Muscle layer of colon (tissue), 2 donors: ENCODE measurements around the gene SLC38A10.
A peak's percentile ranks its signal among the peaks of the same experiment; 100 is the strongest.
"Not testable (repeated sequence)": the region's sequence is repeated elsewhere in the genome, so short reads cannot be mapped to it uniquely, and the experiment has no call there.

ENCODE experiments used
- H3K27ac ChIP-seq: one replicate; pipeline ENCODE4 v1.7.0; 2013; ENCODE audit warnings: low read depth, mild to moderate bottlenecking, low read length, moderate library complexity
- H3K27me3 ChIP-seq, 2 donors: one replicate each; pipeline ENCODE4 v1.7.0; 2013; ENCODE audit warnings: low read length in 2 of 2, mild to moderate bottlenecking in 2 of 2; ENCODE audit not compliant: insufficient read depth in 2 of 2, control insufficient read depth in 1 of 2
- H3K36me3 ChIP-seq: one replicate; pipeline ENCODE4 v1.7.0; 2013; ENCODE audit warnings: mild to moderate bottlenecking, low read length; ENCODE audit not compliant: insufficient read depth
- H3K4me1 ChIP-seq: one replicate; pipeline ENCODE4 v1.7.0; 2013; ENCODE audit warnings: mild to moderate bottlenecking, low read length; ENCODE audit not compliant: insufficient read depth
- H3K4me3 ChIP-seq, 2 donors: one replicate each; pipeline ENCODE4 v1.7.0; 2013; ENCODE audit warnings: low read length in 2 of 2, low read depth in 1 of 2, mild to moderate bottlenecking in 1 of 2, moderate library complexity in 1 of 2
- H3K9ac ChIP-seq: one replicate; pipeline ENCODE4 v1.7.0; 2013; ENCODE audit warnings: low read length
- H3K9me3 ChIP-seq: one replicate; pipeline ENCODE4 v1.7.0; 2013; ENCODE audit warnings: mild to moderate bottlenecking, low read length
- donor health status: abdominal sarcoma.
- donor health status: Adenocarcinoma of cecum.

Gene SLC38A10

GRCh38 chr17:81232616-81233241 is 62.4 kb downstream of the SLC38A10 start:
- no peaks in the 10 kb centered on the region for H3K9me3 ChIP-seq
- H3K9ac ChIP-seq: no peak overlapping the region
- no peak overlapping the region for H3K4me3 ChIP-seq
- no peaks in the 10 kb centered on the region for H3K27me3 ChIP-seq
- H3K27ac ChIP-seq: no peak overlapping the region
- H3K36me3 ChIP-seq: peaks cover 13% of the 10 kb centered on the region
- peaks cover 10% of the 10 kb centered on the region for H3K4me1 ChIP-seq

GRCh38 chr17:81231766-81232581 is 63.1 kb downstream of the SLC38A10 start:
- Histone ChIP-seq H3K4me3 (no peak overlapping the region), H3K9me3 (no peaks in the 10 kb centered on the region), H3K27me3 (no peaks in the 10 kb centered on the region), H3K27ac (no peak overlapping the region), H3K4me1 (peaks cover 3% of the 10 kb centered on the region), H3K36me3 (peaks cover 13% of the 10 kb centered on the region), H3K9ac (no peak overlapping the region)

GRCh38 chr17:81231121-81231645 is 63.9 kb downstream of the SLC38A10 start:
- Histone ChIP-seq H3K9me3 (no peaks in the 10 kb centered on the region), H3K27ac (no peak overlapping the region), H3K27me3 (no peaks in the 10 kb centered on the region), H3K36me3 (peaks cover 13% of the 10 kb centered on the region), H3K4me3 (no peak overlapping the region), H3K9ac (no peak overlapping the region), H3K4me1 (no peaks in the 10 kb centered on the region)

GRCh38 chr17:81230043-81230820 is 64.9 kb downstream of the SLC38A10 start:
- Histone ChIP-seq H3K27ac (no peak overlapping the region), H3K9me3 (no peaks in the 10 kb centered on the region), H3K36me3 (peaks cover 13% of the 10 kb centered on the region), H3K4me1 (no peaks in the 10 kb centered on the region), H3K4me3 (no peak overlapping the region), H3K9ac (no peak overlapping the region), H3K27me3 (no peaks in the 10 kb centered on the region)

- Histone ChIP-seq H3K27me3 (no peaks in the 10 kb centered on the region), H3K36me3 (peaks cover 13% of the 10 kb centered on the region), H3K9me3 (no peaks in the 10 kb centered on the region), H3K4me1 (no peaks in the 10 kb centered on the region), H3K4me3 (no peak overlapping the region), H3K9ac (no peak overlapping the region), H3K27ac (no peak overlapping the region)
These were observed 65.5 kb downstream of the SLC38A10 start for GRCh38 chr17:81229666-81229920.

GRCh38 chr17:81228834-81229665 is 66.1 kb downstream of the SLC38A10 start:
- Histone ChIP-seq H3K9ac (no peak overlapping the region), H3K9me3 (no peaks in the 10 kb centered on the region), H3K27me3 (no peaks in the 10 kb centered on the region), H3K4me3 (no peak overlapping the region), H3K4me1 (no peaks in the 10 kb centered on the region), H3K36me3 (peaks cover 13% of the 10 kb centered on the region), H3K27ac (no peak overlapping the region)

- H3K27ac ChIP-seq: no peak overlapping the region
- no peaks in the 10 kb centered on the region for H3K27me3 ChIP-seq
- H3K4me3 ChIP-seq: no peak overlapping the region
- no peaks in the 10 kb centered on the region for H3K4me1 ChIP-seq
- no peak overlapping the region for H3K9ac ChIP-seq
- peaks cover 13% of the 10 kb centered on the region for H3K36me3 ChIP-seq
- H3K9me3 ChIP-seq: no peaks in the 10 kb centered on the region
These were observed 66.7 kb downstream of the SLC38A10 start for GRCh38 chr17:81228420-81228819.

- H3K4me1 ChIP-seq, H3K4me3 ChIP-seq, H3K27me3 ChIP-seq, H3K9me3 ChIP-seq, H3K27ac ChIP-seq, H3K9ac ChIP-seq: not testable (repeated sequence)
- H3K36me3 ChIP-seq: peaks cover 13% of the 10 kb centered on the region
These were observed 67.5 kb downstream of the SLC38A10 start for GRCh38 chr17:81227630-81228029.

GRCh38 chr17:81223762-81224130 is 71.4 kb downstream of the SLC38A10 start:
- H3K9me3 ChIP-seq: no peaks in the 10 kb centered on the region
- peak overlapping the region; percentile 61 for H3K27ac ChIP-seq
- H3K9ac ChIP-seq: peak overlapping the region; percentile 21

GRCh38 chr17:81222906-81223761 is 72.0 kb downstream of the SLC38A10 start, which contains the start of gene CEP131:
Gene CEP131, minus strand, starts transcription at chr17:81222965. Its CDS starts 2,909 bp downstream, at chr17:81220056.
- peaks cover 14% of the 10 kb centered on the region for H3K4me1 ChIP-seq
- no peaks in the 10 kb centered on the region for H3K36me3 ChIP-seq
- peak within 1 kb of the TSS; percentile 65 to 89 for H3K4me3 ChIP-seq
- H3K27me3 ChIP-seq: no peaks in the 10 kb centered on the region
- peak within 1 kb of the TSS; percentile 61 for H3K9ac ChIP-seq
- peak within 1 kb of the TSS; percentile 61 for H3K27ac ChIP-seq
- H3K9me3 ChIP-seq: no peaks in the 10 kb centered on the region

More at GRCh38 chr17:81223762-81224130, 71.4 kb downstream of the SLC38A10 start:
- Histone ChIP-seq H3K36me3 (no peaks in the 10 kb centered on the region), H3K27me3 (no peaks in the 10 kb centered on the region), H3K4me1 (peaks cover 14% of the 10 kb centered on the region), H3K4me3 (peak overlapping the region; percentile 44 to 49)
